GM23248 (cell line): ENCODE data around the gene SLC24A4. TPM values are rescaled to one million over a fixed set of nuclear protein-coding genes. Genes with fewer than 3 reads are reported as not detected.

Experiments used
- DNase-seq: peaks from one replicate; pipeline ENCODE4 v3.0.0-alpha.2; 2015
- H2AFZ ChIP-seq: fragments of 200-600 bp; sonication (generic); 2 replicates; pipeline ENCODE4 v1.6.1; 2016; ENCODE audit warnings: antibody characterized with exemption
- H3F3A ChIP-seq: fragments of 200-600 bp; sonication (generic); 2 replicates; pipeline ENCODE4 v1.6.1; 2016; ENCODE audit warnings: mild to moderate bottlenecking, antibody characterized with exemption, mixed run types; ENCODE audit not compliant: insufficient read depth
- H3K27ac ChIP-seq: fragments of 200-600 bp; sonication (generic); 2 replicates; pipeline ENCODE4 v1.5.1; 2016; ENCODE audit warnings: mild to moderate bottlenecking
- H3K27me3 ChIP-seq: fragments of 200-600 bp; sonication (generic); replicated peaks from 2 replicates; pipeline ENCODE4 v1.6.1; 2016; ENCODE audit warnings: mild to moderate bottlenecking; ENCODE audit not compliant: insufficient read depth
- H3K36me3 ChIP-seq: fragments of 200-600 bp; sonication (generic); 2 replicates; pipeline ENCODE4 v1.6.1; 2016; ENCODE audit warnings: low read depth, mild to moderate bottlenecking
- H3K4me1 ChIP-seq: fragments of 200-600 bp; sonication (generic); 2 replicates; pipeline ENCODE4 v1.6.1; 2016; ENCODE audit warnings: mild to moderate bottlenecking; ENCODE audit not compliant: insufficient read depth
- H3K4me2 ChIP-seq: fragments of 200-600 bp; sonication (generic); one replicate; pipeline ENCODE4 v1.6.1; 2016; ENCODE audit warnings: mild to moderate bottlenecking; ENCODE audit not compliant: unreplicated experiment
- H3K4me3 ChIP-seq: fragments of 200-600 bp; sonication (generic); 2 replicates; pipeline ENCODE4 v1.5.1; 2016; ENCODE audit warnings: mild to moderate bottlenecking
- H3K79me2 ChIP-seq: fragments of 200-600 bp; sonication (generic); 2 replicates; pipeline ENCODE4 v1.6.1; 2016; ENCODE audit warnings: mild to moderate bottlenecking; ENCODE audit not compliant: insufficient read depth
- H3K9ac ChIP-seq: fragments of 200-600 bp; sonication (generic); 2 replicates; pipeline ENCODE4 v1.6.1; 2016; ENCODE audit warnings: mild to moderate bottlenecking
- H3K9me2 ChIP-seq: fragments of 200-600 bp; sonication (generic); 2 replicates; pipeline ENCODE4 v1.6.1; 2016; ENCODE audit warnings: mixed run types, mild to moderate bottlenecking, moderate library complexity; ENCODE audit not compliant: insufficient read depth
- H3K9me3 ChIP-seq: fragments of 200-600 bp; sonication (generic); one replicate; pipeline ENCODE4 v1.6.1; 2017; ENCODE audit warnings: low read depth
- H4K20me1 ChIP-seq: fragments of 200-600 bp; sonication (generic); 2 replicates; pipeline ENCODE4 v1.6.0; 2016; ENCODE audit not compliant: insufficient read depth
- EZH2 ChIP-seq: fragments of 200-600 bp; sonication (generic); IDR thresholded peaks from 2 replicates; pipeline ENCODE4 v1.6.1; 2018; ENCODE audit warnings: antibody characterized with exemption, mild to moderate bottlenecking; ENCODE audit not compliant: insufficient read depth, poor library complexity, severe bottlenecking
- EZH2phosphoT487 ChIP-seq: fragments of 200-600 bp; sonication (generic); IDR thresholded peaks from 2 replicates; pipeline ENCODE4 v1.6.1; 2018; ENCODE audit warnings: antibody characterized with exemption, moderate library complexity, mild to moderate bottlenecking, low read depth; ENCODE audit not compliant: insufficient read depth
- WGBS, 2 experiments: methylation state at CpG; one replicate each; pipeline ENCODE4 v1.1.6; 2015 to 2017; ENCODE audit warnings: low lambda C conversion rate in 2 of 2, low coverage in 1 of 2; ENCODE audit errors: missing lambda C conversion rate in 2 of 2; 5-methylcytosine and 5-hydroxymethylcytosine counted together
- in situ Hi-C: fragments of 300-500 bp; cut with MboI; formaldehyde crosslinking; loops from 2 replicates; pipeline ENCODE4 v1.15.0; 2020
- polyA plus RNA-seq: library from polyadenylated mRNA; unstranded; fragments of >200 nt; fragmentation: Nextera tagmentation; extraction: Ambion mirVana; gene quantifications from 2 replicates; pipeline ENCODE4 v1.2.1, GENCODE V29; 2016
- total RNA-seq: library from RNA; depleted of rRNA; stranded (reverse); fragments of >200 nt; shearing (Covaris generic); gene quantifications from 2 replicates; pipeline ENCODE4 v1.2.3, GENCODE V29; 2014

The SLC24A4 gene
- total and polyA plus RNA-seq, 2 experiments from 2014 or later = not detected

DNA sequence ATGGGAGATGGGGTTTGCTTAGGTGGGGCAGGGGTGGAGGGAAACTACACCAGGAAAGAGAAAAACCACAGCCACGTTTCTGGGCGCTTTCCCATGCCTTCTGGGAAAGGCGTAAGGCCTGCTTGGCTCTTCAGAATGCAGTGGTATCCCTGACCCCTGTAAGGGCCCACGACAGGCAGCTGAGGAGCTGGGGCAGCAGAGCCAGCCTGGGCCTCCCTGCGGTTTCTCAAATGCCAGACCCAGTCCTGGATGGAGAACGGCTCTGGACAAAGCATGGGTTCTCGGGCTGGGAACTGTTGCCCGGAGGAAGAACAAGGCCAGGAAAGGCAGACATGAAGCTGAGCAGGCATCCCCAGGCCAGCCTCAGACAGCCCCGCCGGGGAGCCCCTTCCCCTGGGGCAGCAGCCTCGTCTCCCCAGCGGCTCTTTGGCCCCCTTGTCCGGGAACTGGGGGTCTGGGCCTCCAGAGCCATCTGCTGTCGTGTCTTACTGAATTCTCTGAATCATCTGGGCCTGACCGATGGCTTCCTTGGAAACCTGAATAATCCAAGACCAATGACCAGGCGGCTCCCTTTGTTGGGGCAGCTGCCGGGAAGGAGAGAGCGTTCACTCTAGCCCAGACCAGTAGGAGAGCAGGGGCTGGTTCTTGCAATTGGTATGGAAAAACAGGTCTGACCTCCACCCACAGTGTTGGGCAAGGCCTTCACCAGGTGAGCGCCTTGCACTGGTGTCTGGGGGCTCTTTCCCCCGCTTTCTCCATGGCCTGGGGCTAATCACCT, 126.6 kb downstream of the SLC24A4 start:
- Histone ChIP-seq H3K27ac (no peak overlapping the region), H3K4me3 (no peak overlapping the region), H3K4me1 (no peaks in the 10 kb centered on the region), H3K27me3 (no peaks in the 10 kb centered on the region), H3K4me2 (no peak overlapping the region), H3K79me2 (no peaks in the 10 kb centered on the region), H3K9me2 (no peaks in the 10 kb centered on the region), H4K20me1 (no peaks in the 10 kb centered on the region), H3K36me3 (no peaks in the 10 kb centered on the region), H2AFZ (no peak overlapping the region), H3F3A (no peaks in the 10 kb centered on the region), H3K9me3 (no peaks in the 10 kb centered on the region), H3K9ac (no peak overlapping the region)
- no peak for DNase-seq
- in situ Hi-C loops = no loop called here
- TF ChIP-seq EZH2 = no peak
- 88 to 90% methylated on average over 19 to 20 of the region's 20 CpGs for WGBS, 2 experiments

DNA sequence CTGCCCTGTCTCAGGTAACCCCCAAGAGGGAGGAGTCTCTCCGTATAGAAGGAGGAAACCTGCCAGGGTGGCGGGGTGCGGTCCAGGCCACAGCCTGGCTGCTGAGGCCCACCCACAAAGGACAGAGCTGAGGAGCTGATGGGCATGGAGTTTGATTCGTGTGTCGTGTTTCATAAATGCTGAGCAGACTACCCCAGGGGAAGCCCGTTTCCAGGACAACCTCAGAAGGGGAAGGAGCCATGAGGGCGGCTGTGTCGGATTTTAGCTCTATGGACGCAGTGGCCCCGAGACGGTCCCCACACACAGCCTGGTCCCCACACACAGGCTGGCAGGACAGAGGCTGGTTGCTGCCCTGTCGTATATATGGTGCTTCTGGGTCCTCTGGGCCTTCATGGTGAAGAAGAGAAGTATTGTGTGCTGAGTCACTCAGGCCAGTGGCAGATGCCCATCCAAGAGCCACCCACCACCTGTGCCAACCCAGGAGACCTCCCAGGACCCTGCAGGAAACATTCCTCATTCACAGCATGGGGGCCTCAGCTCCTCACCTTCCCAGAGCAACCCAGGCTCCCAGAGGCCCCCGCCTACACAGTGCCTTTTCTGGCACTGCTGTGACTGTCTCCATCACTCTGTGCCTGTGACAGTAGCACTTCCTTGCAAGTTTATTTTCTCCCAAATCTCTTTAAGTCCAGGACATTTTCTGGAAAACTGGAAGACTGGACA, 127.5 kb downstream of the SLC24A4 start:
- Histone ChIP-seq H4K20me1 (no peaks in the 10 kb centered on the region), H3K9me2 (no peaks in the 10 kb centered on the region), H3K4me3 (no peak overlapping the region), H3K79me2 (no peaks in the 10 kb centered on the region), H2AFZ (no peak overlapping the region), H3K27me3 (no peaks in the 10 kb centered on the region), H3F3A (no peaks in the 10 kb centered on the region), H3K27ac (no peak overlapping the region), H3K9ac (no peak overlapping the region), H3K9me3 (no peaks in the 10 kb centered on the region), H3K36me3 (no peaks in the 10 kb centered on the region), H3K4me2 (no peak overlapping the region), H3K4me1 (no peaks in the 10 kb centered on the region)
- in situ Hi-C loops = no loop called here
- no peak for TF ChIP-seq EZH2
- no peak for TF ChIP-seq EZH2phosphoT487
- WGBS, 2 experiments = 84 to 89% methylated on average over 13 of the region's 13 CpGs
- no peak for DNase-seq

DNA sequence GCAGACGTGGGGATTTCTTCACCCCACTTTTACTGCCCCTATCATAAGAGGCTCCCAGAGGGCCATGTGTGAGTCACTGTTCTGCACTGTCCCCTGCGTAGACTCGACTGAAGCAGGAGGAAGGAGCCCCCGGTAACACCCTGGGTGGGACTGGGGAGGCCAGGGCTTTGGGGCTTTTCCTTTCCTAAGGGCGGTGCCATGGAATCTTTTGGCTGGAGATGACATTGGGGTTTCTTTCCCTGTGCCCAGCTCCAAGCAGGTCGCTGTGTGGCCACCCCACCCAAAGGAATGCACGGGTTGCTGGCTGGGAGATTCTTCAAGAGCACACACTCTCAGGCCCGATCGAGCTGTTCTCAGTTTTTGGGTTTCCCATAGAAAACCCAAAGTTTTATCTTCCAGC, 128.3 kb downstream of the SLC24A4 start:
- Histone ChIP-seq H3K9ac (no peak overlapping the region), H2AFZ (no peak overlapping the region), H3K4me1 (no peaks in the 10 kb centered on the region), H3K4me2 (no peak overlapping the region), H3K27me3 (no peaks in the 10 kb centered on the region), H4K20me1 (no peaks in the 10 kb centered on the region), H3K27ac (no peak overlapping the region), H3F3A (no peaks in the 10 kb centered on the region), H3K36me3 (no peaks in the 10 kb centered on the region), H3K9me2 (no peaks in the 10 kb centered on the region), H3K4me3 (no peak overlapping the region), H3K9me3 (no peaks in the 10 kb centered on the region), H3K79me2 (no peaks in the 10 kb centered on the region)
- 80 to 86% methylated on average over 8 to 9 of the region's 9 CpGs for WGBS, 2 experiments
- DNase-seq = no peak
- in situ Hi-C loops = no loop called here
- no peak for TF ChIP-seq EZH2phosphoT487
- TF ChIP-seq EZH2 = no peak

GRCh38 chr14:92451755-92452154, 128.8 kb downstream of the SLC24A4 start:
- no peak for DNase-seq
- no peaks in the 10 kb centered on the region for H3K9me2 ChIP-seq
- WGBS, 2 experiments = 83 to 85% methylated on average over 5 of the region's 5 CpGs
- TF ChIP-seq EZH2 (no peak), EZH2phosphoT487 (no peak)
- no peak overlapping the region for H3K9ac ChIP-seq
- no peak overlapping the region for H2AFZ ChIP-seq
- no peaks in the 10 kb centered on the region for H3K4me1 ChIP-seq
- H3K79me2 ChIP-seq = no peaks in the 10 kb centered on the region
- H3K27me3 ChIP-seq = no peaks in the 10 kb centered on the region
- no peaks in the 10 kb centered on the region for H3K36me3 ChIP-seq
- no peaks in the 10 kb centered on the region for H3F3A ChIP-seq
- no peak overlapping the region for H3K27ac ChIP-seq
- H4K20me1 ChIP-seq = no peaks in the 10 kb centered on the region
- H3K9me3 ChIP-seq = no peaks in the 10 kb centered on the region
- no peak overlapping the region for H3K4me3 ChIP-seq
- in situ Hi-C loops = no loop called here
- H3K4me2 ChIP-seq = no peak overlapping the region
